Stimulated activated CD4-positive, alpha-beta T cell treated with anti-CD3 and anti-CD28 coated beads, TNF-alpha, amount 100 ng/mL, for 24 hours (primary cell): ENCODE data around the gene DCLK1.

Source experiments
- DNase-seq, 3 experiments: peaks; one replicate each; pipeline ENCODE4 v3.0.0-alpha.2; 2020; ENCODE audit warnings: low read depth in 3 of 3

DCLK1 gene

DNA sequence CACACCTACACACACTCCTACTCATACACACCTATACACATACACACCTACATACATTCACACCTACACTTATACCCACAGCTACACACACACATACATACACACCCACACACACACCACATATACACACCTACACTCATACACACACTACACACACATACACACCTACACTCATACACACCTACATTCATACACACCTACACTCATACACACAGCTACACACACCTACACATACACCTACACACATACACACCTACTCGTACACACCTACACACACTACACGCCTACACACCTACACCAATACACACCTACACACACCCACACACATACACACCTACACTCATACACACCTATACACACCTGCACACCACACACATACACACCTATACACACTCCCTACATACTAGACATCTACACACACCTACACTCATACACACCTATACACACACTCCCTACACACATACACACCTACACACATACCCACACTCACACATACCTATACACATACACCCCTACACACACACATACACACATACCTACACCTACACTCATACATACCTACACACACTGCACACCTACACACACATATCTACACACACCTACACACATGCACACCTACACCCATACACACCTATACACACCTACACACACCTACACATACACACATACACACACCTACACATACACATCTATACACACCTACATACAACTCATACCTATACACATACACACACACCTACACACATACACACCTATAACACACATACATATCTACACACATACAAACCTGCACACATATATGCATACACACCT, 369.5 kb downstream of the DCLK1 start:
- DNase-seq, result no peak

DNA sequence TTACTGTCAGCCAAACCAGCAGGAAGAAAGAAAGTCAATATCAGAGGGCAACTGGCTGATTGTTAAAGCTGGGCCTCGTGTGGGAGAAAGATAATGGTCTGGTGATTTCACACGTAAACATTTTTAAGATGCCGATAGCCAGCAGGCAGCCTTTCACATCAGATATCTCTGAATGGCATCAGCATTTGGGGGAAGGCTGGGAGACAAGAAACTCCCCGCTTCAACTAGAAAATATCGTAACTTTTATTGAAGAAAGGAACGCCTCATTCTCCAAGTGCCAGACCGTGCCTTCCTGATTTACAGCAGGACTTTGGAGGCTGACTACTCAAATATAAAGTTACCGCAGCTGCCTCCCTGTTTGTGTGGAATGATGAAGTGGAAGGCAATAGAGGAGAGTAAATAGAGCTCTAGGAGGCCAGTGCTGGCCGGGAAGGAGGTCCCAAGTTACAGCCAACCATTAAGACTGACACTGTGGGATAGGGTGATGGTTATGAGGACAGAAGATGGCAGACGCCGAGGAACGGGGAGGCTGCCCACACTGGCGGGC, 370.4 kb downstream of the DCLK1 start:
- DNase-seq, result no peak

DNA sequence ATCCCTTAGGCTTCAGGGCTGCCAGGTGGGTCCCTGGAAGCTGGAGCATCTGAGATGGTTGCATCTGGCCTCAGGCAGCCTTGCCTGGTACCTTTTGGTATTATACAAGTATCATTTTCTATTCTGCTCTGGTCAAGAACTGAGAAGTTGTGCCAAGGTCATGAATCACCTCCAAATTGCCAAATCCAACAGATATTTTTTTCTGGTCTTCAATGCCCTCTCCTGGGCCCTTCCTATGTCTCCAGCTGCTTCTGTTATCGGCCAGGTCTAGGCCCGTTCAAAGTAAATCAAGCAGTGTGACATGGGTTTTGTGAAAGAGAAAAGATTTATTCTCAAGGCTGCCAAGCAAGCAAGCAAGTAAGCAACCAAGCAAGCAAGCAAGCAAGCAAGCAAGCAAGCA, 383.6 kb downstream of the DCLK1 start:
- DNase-seq, result no peak

DNA sequence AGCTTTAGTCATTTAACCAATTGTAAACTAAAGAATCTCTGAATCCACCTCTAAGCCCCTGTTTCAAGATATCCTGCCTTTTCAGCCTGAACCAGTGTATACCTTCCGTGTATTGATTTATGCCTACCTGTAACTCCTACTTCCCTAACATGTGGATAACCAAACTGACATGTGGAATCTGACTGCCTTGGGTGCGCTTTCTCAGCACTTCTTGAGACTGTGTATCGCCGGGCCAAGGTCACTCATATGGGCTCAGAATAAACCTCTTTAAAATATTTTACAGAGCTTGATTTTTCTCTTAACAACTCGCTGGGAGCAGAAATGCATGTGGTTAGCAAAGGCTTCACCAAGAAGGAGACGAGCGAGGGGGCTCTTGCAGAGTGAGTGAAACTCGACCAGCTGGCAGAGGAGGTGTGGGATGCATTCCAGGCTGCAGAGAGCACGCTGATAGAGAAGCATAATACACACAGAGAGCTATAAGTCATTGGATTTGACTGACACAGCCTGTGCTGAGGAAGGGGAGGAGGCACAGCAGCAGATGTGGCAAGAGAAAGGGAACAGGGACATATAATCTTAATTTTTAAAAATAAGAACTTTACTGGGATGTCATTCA, 386.5 kb downstream of the DCLK1 start:
- no peak for DNase-seq

DNA sequence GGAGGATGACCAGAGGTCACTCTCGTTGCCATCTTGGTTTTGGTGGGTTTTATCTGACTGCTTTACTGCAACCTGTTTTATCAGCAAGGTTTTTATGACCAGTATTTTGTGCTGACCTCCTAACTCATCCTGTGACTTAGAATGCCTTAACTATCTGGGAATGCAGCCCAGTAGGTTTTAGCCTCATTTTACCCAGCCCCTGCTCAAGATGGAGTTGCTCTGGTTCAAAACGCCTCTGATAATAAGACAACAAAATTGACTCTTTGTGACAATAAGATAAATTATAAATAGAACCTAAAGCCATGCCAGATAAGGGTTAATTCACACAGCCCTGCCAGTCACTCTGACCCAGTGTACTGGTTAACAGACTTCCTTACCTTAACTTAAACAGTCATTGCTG, 387.0 kb downstream of the DCLK1 start:
- DNase-seq, result no peak

DNA sequence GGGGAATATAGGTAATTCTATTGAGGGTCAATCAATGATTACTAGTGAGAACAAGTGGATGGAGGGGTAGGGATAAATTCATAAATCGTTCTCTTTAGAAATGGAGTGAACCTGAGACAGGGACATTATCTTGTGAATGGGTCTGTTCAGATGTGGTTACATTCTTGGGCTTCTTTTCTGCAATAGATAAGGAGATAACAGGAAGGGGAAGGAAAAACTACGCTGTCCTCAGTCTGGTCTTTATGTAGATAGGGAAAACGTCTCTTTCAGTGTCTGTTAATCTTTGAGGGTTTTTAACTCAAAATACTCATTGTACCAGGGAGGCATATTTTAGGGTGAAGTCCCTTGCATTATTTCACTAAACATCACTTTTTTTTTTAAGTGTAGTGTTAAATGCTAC, 388.0 kb downstream of the DCLK1 start:
- no peak for DNase-seq

DNA sequence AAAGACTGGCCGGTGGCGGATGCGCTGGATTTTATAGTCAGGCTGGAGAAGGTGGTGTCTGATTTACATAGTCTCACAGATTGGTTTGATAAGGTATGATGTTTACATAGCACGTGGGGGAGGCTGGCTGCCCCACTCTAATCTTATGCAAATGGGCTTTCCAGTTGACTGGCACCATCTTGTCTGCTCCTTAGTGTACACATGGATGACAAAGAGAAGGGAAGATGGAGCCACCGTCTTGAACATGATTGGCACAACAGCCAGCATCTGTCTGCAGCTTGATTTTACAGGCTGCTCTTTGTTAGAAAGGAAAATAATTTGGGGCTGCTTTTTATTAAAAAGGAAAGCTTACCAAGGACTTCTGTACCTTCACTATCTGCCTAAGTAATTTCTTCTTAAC, 389.5 kb downstream of the DCLK1 start:
- DNase-seq, result no peak

DNA sequence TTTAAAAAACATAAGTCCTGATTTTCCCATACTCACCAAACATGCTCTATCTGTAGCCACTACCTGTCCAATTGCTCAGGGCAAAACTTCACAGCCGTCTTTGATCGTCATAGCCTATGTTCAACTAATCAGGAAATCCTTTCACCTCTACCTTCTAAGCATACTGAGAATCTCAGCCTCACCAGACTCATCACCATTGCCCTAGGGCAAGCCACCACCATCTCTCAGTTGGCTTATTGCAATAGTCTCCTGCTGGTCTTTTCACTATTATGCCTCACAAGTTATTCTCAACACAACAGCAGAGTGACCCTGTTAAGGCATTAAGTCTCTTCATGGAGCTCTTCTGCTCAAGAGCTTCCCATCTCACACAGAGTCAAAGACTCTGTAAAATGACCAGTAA, 394.3 kb downstream of the DCLK1 start:
- DNase-seq, result no peak

DNA sequence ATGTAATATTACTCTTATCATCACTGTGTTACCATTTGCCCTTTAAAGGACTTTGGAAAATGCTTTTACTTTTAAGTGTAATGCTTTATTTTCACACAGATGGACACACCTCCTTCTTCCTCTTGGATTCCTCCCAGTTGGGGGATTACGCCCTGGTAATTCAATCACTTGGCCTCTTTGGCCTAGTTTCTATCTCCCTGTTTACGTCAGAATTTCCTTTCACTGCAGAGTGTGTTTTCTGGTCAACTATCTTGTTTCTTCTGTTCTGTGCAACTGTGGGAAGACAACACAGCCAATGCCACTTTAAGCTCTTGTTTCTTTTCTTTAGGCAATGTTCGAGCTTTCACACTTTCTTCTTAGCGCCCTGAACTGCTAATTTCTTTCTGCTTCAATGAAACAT, 397.4 kb downstream of the DCLK1 start:
- DNase-seq, result no peak

DNA sequence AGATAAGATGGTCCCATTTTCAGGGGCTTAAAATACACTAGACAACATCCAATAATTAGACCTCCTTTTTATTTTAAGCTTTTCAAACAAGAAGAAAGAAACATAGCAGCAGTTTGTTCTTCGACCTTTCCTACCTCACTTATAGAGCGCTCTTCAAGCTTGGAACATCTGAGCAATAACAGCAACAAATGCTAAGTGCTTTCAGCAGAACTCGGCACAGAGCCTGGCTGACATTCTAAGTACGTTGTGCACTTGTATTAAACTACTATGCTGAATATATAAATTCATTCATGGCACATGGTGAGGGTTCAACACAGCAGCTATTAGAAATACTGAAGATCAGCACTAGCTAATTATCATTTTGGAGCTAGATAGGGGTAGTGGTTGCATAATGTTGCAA, 398.6 kb downstream of the DCLK1 start:
- DNase-seq, result no peak

DNA sequence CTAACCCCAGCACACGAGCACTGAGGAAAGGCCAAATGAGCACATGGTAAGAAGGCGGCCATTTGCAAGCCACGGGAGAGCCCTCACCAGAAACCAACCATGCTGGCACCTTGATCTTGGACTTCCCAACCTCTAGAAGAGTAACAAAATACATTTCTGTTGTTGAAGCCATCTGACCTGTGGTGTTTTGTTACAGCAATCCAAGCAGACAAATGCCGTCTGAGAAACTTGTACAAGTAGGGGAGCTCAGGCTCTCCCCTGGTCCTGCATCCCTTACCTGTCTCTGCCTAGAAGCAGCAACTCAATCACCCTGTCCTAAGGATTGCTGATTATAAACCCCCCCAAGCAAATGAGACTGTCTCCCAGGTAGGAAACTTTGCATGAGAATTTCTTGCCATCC, 399.7 kb downstream of the DCLK1 start:
- no peak for DNase-seq

DNA sequence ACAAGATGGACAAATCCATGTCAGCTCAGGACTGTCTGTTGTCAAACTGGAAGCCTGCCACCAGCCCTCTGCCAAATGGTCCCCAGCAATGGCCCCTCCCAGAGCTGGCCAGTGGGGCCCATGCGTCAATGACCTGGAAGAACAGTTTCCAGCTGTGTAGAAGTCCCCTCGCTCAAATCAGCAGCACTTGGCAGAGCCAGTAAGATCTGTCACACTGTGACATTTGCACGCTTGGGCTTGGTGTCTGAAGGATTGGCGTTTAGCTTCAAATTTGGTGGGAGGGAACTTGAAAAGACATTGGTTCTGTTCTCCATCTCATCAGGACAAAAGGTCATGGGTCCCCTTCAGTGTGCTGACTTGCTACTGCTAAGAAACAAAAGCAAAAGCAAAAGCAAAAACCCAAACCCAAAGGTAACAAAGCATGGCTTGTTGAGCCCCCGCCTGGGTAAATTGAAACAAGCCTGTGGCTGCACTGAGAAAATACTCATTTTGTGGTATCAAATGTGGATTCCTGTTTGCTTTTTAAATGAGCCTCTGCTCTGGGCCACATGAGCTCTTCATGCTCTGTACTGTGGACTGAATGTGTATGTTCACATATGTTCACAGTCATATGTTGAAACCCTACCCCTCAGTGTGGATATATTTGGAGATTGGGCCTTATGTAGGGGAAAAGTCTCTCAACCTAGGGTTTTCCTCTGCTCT, 401.1 kb downstream of the DCLK1 start:
- DNase-seq, result no peak

DNA sequence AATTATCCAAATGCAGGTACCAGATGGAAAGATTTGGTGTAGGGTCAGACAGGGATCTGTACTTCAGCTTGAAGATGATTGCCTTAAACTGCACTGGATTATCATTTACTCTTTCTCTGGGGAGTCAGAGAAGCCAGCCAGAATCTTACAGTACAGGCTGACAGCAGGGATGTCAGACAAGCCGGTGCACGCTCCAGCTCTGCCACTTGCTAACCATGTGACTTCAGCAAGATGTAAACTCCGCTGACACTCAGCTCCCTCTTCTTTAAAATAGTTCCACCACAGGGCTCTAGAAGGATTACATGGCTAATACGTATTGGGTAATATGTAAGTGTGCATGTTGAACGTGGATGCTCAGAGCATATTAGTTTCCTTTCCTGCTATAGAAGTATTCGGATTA, 403.3 kb downstream of the DCLK1 start:
- DNase-seq, result no peak

DNA sequence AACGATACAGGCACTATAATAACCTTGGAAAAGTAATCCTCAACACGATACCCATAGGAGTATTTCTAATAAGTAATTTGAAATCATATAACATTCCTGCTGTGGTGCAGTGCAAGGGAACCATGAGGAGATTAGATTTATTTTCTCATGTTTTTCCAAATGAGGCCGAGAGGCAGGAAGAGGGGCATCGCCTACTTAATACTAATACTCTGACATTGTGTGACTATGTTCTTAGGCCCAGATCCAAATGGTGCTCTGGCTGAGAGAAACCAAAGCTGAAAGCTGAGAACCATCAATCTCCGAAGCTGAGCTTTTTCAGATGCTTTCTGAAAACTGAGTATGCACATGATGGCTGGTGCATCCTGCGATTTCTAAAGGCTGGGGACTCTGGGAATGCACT, 406.7 kb downstream of the DCLK1 start:
- DNase-seq, result no peak

DNA sequence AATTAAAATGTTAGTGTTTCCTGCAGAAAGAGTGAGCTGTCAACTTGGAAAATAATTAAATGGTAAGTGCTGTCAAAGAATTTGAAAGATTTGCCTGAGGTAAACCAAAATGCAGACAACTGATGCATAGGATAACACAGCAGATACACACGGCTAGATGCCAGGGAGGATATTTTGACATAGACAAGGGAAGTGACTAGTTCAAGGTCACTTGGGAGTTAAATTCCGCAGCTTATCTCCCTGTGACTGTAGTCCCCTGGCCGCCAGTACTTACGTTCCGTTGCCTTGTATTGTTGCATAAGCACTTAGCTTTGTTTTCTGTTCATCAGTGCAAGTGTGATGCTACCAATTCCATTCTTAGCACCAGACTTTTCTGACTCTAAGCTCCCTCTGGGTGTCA, 407.4 kb downstream of the DCLK1 start:
- DNase-seq, result no peak

DNA sequence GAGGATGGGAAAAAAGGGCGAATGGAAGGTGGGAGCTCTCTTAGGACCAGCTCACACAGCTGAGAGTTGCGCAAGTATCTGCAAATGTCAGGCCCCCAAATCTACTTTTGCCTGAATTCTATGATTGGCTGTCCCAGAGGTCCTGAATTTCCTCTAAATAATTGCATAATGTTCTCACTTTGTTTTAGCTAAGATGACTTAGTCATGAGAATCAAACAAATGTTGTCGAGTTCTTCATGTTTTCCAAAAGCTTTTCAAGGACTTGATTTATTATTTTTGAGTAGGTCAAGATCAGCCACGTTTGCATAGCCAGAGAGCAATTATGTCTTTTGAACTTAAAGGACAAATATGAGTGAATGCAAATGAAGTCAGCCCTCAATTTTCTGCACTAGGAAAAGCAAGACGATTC, 408.1 kb downstream of the DCLK1 start:
- DNase-seq, result no peak

DNA sequence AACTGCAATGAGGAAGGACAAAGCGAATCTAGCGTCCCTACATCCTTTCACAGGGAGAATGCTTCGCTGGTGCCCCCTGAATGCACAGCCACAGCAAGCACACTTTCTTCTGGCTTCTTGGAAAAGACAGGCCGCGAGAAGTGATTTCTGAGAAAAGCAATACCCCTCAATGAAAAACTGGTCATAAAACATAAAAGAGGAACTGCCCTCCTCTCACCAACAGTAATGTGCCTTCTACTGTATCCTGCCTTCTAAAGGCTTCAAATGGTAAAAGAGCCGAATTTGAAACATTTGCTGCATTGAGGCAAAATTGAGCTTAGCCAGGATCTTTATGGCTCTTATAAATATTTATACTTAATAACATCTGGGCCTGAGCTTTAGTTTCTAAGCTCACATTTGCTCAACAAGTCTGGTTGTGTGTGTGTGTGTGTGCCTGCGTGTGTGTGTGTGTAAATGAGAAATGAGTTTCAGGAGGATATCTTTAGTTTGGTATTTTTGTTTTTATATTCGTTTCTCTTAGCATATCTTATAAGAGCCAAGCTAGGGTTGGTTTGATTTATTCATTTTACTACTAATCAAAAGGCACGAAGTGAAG, 408.6 kb downstream of the DCLK1 start:
- DNase-seq, result no peak

DNA sequence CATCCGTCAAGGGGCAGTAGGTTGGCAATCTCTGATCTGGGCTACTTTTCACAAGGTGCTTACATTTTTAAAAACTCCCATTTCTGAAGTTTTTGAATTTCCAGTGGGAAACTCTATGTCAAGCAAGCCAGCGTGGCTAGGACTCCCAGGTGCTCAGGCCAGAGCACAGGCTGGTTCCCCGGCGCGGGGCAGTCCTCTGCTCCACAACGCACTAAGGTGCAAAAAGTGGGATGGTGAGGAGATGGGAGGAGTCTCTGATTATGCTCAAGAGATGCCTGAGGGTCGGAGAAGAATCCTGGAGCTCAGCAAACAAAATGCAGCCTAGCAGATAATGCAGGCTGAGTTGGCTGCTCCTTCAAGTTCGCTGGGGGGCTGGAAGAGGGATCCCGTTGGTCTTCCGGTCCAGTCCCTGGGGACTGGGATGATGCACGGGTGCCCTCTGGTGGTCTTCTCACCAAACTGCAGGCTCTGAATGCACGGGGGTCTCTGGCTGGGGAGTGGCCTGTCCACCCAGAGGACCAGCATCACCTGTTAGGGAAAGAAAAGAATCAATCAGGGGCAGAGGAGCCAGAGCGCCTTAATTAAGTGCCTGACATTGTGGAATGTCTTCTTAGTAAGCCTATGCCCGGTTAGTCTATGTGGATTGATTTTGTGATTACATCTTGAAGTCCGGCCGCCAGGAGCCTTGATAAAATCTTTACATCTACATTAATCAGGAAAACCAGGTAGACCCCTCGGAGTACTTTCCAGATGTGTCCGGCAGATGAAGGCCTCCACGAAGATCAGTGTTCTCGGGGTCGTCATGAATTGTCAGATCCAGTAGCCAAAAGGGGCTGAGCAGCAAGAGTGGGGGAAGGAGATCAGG, 410.3 kb downstream of the DCLK1 start:
- peak in 1 of 3 experiments; percentile 23 for DNase-seq

DNA sequence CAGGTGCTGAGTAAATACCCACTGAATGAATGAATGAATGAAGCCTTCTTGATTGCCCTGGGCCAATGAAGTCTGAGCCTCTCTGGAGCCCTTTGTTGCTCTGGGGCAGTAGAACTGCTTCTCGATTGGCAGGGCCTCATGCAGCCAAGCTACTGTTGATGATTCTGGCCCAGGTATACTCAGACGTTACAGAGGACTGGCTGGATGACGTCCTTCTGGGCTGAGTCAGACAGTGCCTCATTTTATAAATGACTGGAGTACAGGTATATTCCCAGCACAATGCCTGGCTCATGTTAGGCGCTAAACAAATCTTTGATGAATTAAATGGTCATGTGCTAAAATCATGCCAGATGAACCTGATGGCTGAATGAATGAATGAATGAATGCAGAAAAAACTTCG, 410.9 kb downstream of the DCLK1 start:
- DNase-seq, result no peak
